GM19043 (cell line): ENCODE data around the gene MKNK1.

Experiments used
- ATAC-seq: cut with Tn5 transposase; IDR thresholded peaks from one replicate; pipeline ENCODE4 v1.9.1; 2021; ENCODE audit warnings: low read depth; ENCODE audit not compliant: unreplicated experiment

The MKNK1 gene

DNA sequence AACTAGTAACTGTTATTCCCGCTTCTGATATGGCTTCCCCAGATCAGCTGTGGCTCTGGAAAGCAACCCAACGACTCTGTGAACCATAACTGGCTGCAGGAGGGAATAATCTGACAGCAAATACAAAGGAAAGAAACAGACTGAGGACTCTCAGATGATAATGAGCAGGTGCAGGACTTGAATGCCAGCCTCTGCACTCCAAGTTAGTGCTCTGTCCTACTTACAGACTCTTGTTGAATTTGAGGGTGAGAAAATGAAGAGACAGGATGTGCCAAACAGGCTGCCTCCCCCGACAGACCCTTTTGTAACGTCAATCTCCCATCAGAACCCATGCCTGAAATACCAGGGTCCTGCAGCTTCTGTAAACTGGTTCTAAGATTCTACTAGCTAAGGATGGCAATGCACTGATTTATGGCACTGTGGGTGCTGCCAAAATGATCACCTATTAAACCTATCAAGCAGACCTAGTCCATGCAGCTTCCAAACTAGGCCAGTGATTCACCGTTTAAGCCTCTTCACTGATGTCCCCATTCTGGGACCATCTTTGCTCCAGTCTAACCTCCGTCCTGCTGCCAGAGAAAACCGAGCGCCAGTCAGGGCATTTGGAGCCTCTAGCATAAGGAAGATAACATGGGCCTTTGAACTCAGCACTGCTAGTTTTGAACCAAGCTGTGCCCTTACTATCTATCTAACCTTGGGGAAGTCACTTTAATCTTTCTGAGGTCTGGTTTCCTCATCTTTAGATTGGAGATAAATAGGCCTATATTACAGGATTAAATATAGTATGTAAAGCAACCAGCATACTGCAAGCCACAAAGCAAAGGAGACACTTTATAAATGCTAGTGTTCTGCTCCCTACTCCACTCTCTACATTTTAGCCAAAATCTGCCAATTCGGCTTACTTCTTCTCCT, 4.8 kb downstream of the MKNK1 start:
- no peak for ATAC-seq

DNA sequence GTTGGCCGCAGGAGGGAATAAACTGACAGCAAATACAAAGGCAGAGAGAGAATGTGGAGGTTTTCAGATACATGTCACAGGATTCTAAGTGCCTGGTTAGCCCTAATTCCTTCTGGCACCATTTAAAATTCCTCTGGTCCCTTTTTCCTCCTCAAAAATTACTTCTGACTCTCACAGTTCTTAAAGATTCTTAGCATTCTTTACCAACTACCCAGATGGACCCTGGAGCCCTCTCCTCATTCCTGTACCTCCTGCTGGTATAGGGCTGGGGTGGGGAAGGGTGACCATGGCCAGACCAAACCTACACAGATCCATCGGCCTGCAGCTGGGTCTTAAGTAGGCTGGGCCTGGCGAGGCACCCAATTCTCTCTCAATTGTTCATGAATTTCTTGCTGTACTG, 7.2 kb downstream of the MKNK1 start:
- ATAC-seq: no peak

GRCh38 chr1:46596036-46596435, 8.0 kb downstream of the MKNK1 start:
- ATAC-seq: no peak

DNA sequence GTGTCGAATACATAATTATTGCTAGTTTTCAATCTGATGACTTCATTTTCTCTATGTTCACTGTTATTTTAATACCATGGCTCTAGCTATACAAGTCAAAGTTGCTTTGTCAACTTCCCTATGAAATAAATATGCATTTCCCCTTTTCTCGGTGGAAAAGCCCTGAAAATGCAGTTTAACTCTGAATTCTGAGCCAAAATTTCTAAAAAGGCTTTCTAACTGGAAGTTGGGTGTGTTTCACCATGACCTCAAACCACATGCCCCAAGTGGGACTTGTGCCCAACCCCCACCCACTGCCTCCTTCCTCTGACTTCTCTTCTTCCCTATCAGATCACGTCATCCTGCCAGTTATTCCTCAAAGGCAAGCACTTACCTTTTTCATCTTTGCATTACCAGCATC, 8.9 kb downstream of the MKNK1 start:
- ATAC-seq: no peak

GRCh38 chr1:46594063-46594462, 10.0 kb downstream of the MKNK1 start:
- no peak for ATAC-seq

- ATAC-seq: no peak
These were observed 11.2 kb downstream of the MKNK1 start for GRCh38 chr1:46592823-46593222.

- ATAC-seq: no peak
These were observed 14.5 kb downstream of the MKNK1 start for GRCh38 chr1:46589529-46589928.

- no peak for ATAC-seq
These were observed 17.0 kb downstream of the MKNK1 start for GRCh38 chr1:46587069-46587468.

DNA sequence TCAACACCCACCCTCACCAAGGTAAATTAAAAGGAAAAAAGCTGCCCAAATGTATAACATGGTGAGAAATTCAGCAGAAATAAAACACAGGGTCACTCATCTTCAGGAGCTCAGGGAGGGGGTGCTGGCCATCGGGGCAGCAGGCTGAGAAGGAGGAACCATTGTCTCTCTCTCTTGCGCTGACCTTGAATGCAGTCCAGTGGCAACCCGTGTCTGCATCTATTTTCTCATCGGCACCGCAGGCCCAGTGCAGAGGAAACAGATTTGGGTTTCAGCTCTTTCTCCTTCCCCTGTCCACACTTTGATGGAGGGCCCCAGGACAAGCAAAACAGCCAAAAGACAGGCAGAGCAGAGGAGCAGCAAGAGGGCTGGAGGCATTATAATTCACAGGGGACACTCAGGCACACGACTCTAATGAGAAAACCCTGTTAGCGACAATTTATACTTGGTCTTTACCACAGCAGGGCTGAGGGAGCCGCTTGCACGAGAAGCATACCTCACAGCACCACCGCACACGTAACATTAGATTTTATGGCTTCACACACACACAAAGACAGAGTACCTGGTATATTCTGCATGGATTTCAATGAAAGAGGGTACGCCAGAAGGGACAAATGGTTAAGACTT, 18.6 kb downstream of the MKNK1 start:
- ATAC-seq: no peak

- ATAC-seq: no peak
These were observed 20.6 kb downstream of the MKNK1 start for GRCh38 chr1:46583494-46583893.

DNA sequence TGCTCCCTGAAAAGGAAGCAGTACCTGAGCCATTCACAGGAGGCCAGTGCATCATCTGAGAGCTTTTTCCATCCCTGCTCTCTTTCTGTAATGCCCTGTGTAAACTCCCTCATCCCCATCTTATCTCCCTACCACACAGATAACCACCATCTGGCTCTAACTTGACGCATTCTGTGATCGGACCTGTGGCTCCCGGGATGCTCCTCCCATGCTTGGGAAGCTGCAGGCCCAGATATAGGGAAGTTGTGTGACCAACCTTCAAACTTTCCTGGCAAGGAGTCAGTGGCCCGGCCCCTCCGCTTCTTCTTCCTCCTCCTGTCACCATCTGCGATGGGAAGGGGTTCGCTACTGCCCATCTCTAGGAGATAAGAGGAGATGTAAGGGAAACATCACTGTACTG, 21.1 kb downstream of the MKNK1 start:
- no peak for ATAC-seq

DNA sequence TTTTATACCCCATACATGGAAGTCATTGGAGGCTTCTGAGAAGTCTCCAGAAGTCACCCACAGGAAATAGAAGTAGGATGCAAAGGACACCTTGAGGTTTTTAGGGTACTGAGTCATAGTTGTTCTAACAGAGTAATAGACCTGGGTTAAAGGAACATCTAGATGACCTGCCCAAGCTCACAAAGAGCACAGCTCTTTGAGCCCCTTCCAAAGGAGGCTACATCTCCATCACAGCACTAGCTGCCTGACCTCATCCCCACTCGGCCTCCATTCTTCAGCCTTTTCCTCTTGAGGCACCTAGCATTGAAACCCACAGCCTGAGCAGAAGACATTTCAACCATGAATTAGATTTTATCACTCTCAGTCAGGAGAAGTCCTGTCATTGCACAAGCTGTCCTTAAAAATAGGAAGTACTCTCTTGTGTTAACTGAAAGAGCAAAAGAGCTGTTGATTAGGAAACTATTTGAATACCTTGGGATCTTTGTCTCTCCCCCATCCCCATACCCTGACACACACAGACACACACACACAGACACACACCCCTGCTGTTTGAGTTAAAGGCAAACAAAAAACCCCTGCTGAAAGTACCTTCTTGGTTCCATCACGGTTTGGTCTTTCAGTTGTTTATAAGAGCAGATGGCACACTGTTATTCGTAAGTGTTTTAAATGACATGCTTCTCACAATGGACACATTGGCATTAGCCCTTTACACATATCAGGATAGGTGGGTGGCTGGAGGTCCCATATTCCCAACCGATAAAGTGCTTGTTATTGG, 22.2 kb downstream of the MKNK1 start:
- ATAC-seq: no peak

- ATAC-seq: no peak
These were observed 23.7 kb downstream of the MKNK1 start for GRCh38 chr1:46580140-46580903.

GRCh38 chr1:46577671-46578070, 26.4 kb downstream of the MKNK1 start:
- ATAC-seq: no peak

DNA sequence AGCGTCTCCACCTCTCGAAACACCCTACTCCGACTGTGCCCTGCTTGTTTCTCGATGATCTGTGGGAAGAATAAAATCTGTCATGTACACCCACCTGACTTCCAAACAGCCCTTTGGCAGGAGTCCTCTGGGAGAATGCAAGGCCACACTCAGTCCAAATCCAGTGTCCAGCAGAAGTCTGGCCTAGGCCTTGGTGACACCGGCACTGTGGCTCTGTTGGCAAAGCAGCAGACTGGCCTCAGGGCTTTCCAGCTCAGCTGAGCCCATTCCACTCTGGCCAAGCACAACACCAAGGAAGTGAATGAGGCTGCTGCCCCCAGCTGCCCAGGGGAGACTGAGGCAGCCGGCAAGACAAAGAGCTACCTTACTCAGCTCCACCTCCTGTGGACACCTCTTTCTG, 27.5 kb downstream of the MKNK1 start:
- no peak for ATAC-seq

DNA sequence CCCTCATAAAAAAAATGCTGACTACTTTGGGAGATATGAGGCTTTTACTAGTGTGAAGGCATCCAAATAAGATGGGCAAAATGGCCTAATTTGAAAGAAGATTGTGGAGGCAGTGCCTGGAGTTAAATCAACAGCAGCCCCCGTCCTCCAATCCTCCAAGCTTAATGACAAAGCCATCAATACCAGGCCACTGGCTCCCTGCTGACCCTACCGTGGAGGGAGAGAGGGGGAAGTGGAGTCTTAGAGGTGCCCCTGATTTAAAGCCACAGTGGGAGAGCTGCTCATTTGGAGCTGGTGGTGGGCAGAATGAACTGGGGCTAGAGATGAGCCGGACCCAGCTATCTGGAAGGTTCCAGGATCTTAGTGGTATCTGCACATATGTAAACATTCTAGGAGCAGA, 28.3 kb downstream of the MKNK1 start:
- no peak for ATAC-seq

DNA sequence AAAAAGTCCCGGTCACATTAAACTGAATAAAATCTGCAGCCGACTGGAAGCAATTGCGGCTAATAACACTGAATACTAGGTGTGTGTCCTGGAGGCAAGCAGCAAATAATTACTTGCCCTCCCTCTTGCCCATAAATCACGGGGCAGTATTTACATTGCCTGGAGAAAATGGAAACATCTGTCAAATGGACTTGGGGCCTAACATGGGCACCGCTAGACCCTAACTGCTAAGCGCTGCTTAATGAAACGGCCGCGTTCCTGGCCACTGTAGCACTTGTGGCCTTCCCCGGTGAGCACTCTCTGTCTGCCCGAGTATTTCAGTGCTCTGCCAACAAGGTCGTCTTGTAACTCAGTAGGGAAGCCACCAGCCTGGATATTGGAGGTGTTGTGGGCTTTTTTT, 28.8 kb downstream of the MKNK1 start:
- ATAC-seq: no peak

DNA sequence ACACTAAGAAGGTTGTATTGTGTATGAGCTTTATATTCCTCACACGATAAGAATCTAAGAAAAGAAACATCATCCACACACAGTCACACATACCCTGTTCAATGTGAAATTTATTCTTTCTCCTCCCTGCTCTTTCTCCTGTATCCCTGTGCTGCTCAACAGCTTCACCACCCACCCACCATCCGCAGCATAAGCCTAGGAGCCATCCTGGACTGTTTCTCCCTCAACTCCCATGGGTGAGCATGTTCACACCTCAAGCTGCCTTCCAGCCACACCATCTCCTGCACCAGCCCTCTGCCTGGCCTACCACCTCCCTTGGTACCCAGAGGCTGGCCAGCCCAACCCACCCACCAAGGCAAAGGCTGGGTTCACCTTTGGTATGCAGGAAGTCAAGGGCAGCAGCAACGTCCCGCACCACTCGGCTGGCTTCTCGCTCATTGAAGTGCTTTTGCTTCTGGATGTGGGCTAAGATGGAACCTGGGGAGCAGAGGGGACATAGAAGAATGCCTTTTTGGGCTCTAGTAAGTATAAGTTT, 32.3 kb downstream of the MKNK1 start:
- ATAC-seq: no peak

DNA sequence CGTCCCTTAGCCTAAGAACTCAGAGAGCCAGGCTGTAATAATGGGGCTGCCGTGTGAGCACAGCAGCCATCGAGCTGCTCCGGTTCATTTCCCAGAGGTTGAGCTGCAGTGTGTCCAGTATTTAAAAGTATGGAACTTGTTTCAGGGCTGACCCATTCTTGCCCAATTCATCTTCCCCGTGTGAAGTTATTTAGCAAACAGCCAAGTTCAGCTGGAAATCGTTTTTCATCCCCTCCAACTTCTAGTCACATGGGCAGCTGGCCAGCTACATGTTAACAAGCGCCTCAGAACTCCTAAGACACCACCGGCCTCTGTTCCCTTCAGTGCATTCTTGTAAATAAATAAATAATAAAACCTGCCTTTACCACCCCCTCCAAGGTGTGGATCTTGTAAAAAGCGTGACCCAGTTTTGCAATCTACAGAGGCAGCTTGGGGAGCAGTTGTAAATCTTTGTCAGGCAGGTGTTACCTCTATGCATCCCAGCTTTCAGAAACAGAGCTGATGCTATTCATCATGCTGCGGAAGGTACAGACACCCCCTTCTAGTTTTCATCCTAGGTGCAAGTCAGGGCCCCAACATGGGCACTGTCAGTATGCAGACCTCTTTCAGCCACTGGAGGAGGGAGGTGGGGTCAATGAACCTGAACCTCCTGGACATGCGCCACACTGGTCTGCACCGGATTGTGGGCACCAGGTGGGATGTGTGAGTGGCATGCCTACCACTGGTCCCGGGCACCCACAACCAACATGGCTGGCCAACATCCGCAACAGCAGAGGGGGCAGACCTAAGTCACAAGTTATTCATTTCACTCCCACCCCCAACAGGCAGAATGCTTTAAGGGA, 34.0 kb downstream of the MKNK1 start:
- ATAC-seq: no peak

DNA sequence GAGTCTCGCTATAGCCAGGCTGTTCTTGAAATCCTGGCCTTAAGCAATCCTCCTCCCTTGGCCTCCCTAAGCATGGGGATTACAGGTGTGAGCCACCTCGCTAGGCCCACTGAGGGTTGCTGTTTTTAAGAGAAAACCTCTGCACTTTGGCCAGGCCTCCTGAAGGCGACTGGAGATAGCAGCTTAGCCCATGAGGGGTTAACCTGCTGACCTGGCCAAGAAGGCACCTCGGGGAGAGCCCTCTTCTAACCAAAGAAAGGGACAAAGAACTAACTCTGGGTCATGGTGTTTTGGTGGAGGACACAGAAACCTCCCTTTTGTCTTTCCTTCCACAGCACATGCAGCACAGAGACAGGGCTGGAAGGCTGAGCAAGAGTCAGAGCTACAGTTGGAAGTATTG, 35.0 kb downstream of the MKNK1 start:
- ATAC-seq: no peak
